GM23338 (cell line): ENCODE data around the gene GAS2L3. TPM values are rescaled to one million over a fixed set of nuclear protein-coding genes. Genes with fewer than 3 reads are reported as not detected.

Experiments used
- ATAC-seq: fragments of 200-7000 bp; cut with Tn5 transposase; 3 replicates; pipeline ENCODE4 v1.9.1; 2020
- DNase-seq: peaks from one replicate; pipeline ENCODE4 v3.0.0-alpha.2; 2015; ENCODE audit warnings: low spot score
- H2AFZ ChIP-seq: fragments of 200-600 bp; sonication (generic); 2 replicates; pipeline ENCODE4 v1.8.0; 2016; ENCODE audit warnings: antibody characterized with exemption, mild to moderate bottlenecking, moderate library complexity
- H3F3A ChIP-seq: fragments of 200-600 bp; sonication (generic); replicated peaks from 2 replicates; pipeline ENCODE4 v1.8.0; 2017; ENCODE audit warnings: antibody characterized with exemption, mixed run types, low read depth
- H3K27ac ChIP-seq: fragments of 200-600 bp; sonication (generic); 2 replicates; pipeline ENCODE4 v1.6.1; 2016; ENCODE audit warnings: low read depth
- H3K27me3 ChIP-seq: fragments of 200-600 bp; sonication (generic); 2 replicates; pipeline ENCODE4 v1.8.0; 2016; ENCODE audit warnings: mild to moderate bottlenecking, mixed run types, moderate library complexity; ENCODE audit not compliant: insufficient read depth
- H3K36me3 ChIP-seq: fragments of 200-600 bp; sonication (generic); 2 replicates; pipeline ENCODE4 v1.8.0; 2016; ENCODE audit warnings: mild to moderate bottlenecking; ENCODE audit not compliant: insufficient read depth
- H3K4me1 ChIP-seq: fragments of 200-600 bp; sonication (generic); 2 replicates; pipeline ENCODE4 v1.8.0; 2016; ENCODE audit warnings: mild to moderate bottlenecking, moderate library complexity; ENCODE audit not compliant: insufficient read depth
- H3K4me2 ChIP-seq: fragments of 200-600 bp; sonication (generic); 2 replicates; pipeline ENCODE4 v1.7.1; 2017; ENCODE audit warnings: mixed run types
- H3K4me3 ChIP-seq: fragments of 200-600 bp; sonication (generic); 2 replicates; pipeline ENCODE4 v1.6.1; 2016; ENCODE audit warnings: mixed run types
- H3K79me2 ChIP-seq: fragments of 200-600 bp; sonication (generic); replicated peaks from 2 replicates; pipeline ENCODE4 v1.8.0; 2017; ENCODE audit warnings: mild to moderate bottlenecking; ENCODE audit not compliant: insufficient read depth
- H3K9me2 ChIP-seq: fragments of 200-600 bp; sonication (generic); 2 replicates; pipeline ENCODE4 v1.8.0; 2017; ENCODE audit not compliant: insufficient read depth
- H4K20me1 ChIP-seq: fragments of 200-600 bp; sonication (generic); replicated peaks from 2 replicates; pipeline ENCODE4 v1.8.0; 2017; ENCODE audit warnings: mild to moderate bottlenecking; ENCODE audit not compliant: insufficient read depth
- H3K27ac Mint-ChIP-seq: 2 replicates; pipeline ENCODE4 v1.8.0; 2020; ENCODE audit warnings: inconsistent platforms, mild to moderate bottlenecking, moderate library complexity, mixed read lengths
- H3K27me3 Mint-ChIP-seq: 3 replicates; pipeline ENCODE4 v1.8.0; 2022; ENCODE audit warnings: low read depth, mild to moderate bottlenecking, moderate library complexity, mixed read lengths, inconsistent platforms; ENCODE audit not compliant: insufficient read depth, poor library complexity
- H3K36me3 Mint-ChIP-seq: 3 replicates; pipeline ENCODE4 v1.8.0; 2021; ENCODE audit warnings: low read depth, mild to moderate bottlenecking, inconsistent platforms, moderate library complexity, mixed read lengths
- H3K4me1 Mint-ChIP-seq: 3 replicates; pipeline ENCODE4 v1.8.0; 2020; ENCODE audit warnings: mild to moderate bottlenecking, inconsistent platforms, mixed read lengths
- H3K4me3 Mint-ChIP-seq: 3 replicates; pipeline ENCODE4 v1.8.0; 2021; ENCODE audit warnings: moderate library complexity, mild to moderate bottlenecking, inconsistent platforms, mixed read lengths
- H3K9me3 Mint-ChIP-seq: 3 replicates; pipeline ENCODE4 v1.8.0; 2020; ENCODE audit warnings: moderate library complexity, mild to moderate bottlenecking, inconsistent platforms, mixed read lengths
- CREB1 ChIP-seq: fragments of 250-450 bp; sonication (Bioruptor Pico); IDR thresholded peaks from 2 replicates; pipeline ENCODE4 v1.5.0; 2020; ENCODE audit warnings: low read depth, mild to moderate bottlenecking, moderate library complexity
- EZH2 ChIP-seq: fragments of 200-600 bp; sonication (generic); IDR thresholded peaks from one replicate; pipeline ENCODE4 v1.8.0; 2017; ENCODE audit warnings: antibody characterized with exemption, mild to moderate bottlenecking, low read depth; ENCODE audit not compliant: unreplicated experiment
- EZH2phosphoT487 ChIP-seq: fragments of 200-600 bp; sonication (generic); IDR thresholded peaks from one replicate; pipeline ENCODE4 v1.8.1; 2018; ENCODE audit warnings: antibody characterized with exemption; ENCODE audit not compliant: unreplicated experiment
- JUNB ChIP-seq: IDR thresholded peaks from one replicate; pipeline ENCODE4 v1.6.1; 2016; ENCODE audit warnings: antibody characterized with exemption; ENCODE audit not compliant: unreplicated experiment
- STAT1 ChIP-seq: IDR thresholded peaks from one replicate; pipeline ENCODE4 v1.6.1; 2016; ENCODE audit warnings: antibody characterized with exemption; ENCODE audit not compliant: unreplicated experiment
- polyA plus RNA-seq: library from polyadenylated mRNA; unstranded; fragments of >200 nt; fragmentation: Nextera tagmentation; extraction: Ambion mirVana; gene quantifications from 2 replicates; pipeline ENCODE4 v1.2.1, GENCODE V29; 2016
- total RNA-seq: library from RNA; depleted of rRNA; stranded (reverse); fragments of >200 nt; shearing (Covaris generic); gene quantifications from 2 replicates; pipeline ENCODE4 v1.2.3, GENCODE V29; 2014
- TF ChIP-seq, protein P1 (sequence below): IDR thresholded peaks from one replicate; pipeline ENCODE4 v1.6.1; 2018; ENCODE audit warnings: antibody characterized with exemption; ENCODE audit not compliant: unreplicated experiment
- TF ChIP-seq, protein P2 (sequence below): IDR thresholded peaks from 2 replicates; pipeline ENCODE4 v1.6.1; 2016; ENCODE audit warnings: antibody characterized with exemption

The GAS2L3 gene
- total and polyA plus RNA-seq, 2 experiments from 2014 or later: 9.7 to 22.3 TPM

DNA sequence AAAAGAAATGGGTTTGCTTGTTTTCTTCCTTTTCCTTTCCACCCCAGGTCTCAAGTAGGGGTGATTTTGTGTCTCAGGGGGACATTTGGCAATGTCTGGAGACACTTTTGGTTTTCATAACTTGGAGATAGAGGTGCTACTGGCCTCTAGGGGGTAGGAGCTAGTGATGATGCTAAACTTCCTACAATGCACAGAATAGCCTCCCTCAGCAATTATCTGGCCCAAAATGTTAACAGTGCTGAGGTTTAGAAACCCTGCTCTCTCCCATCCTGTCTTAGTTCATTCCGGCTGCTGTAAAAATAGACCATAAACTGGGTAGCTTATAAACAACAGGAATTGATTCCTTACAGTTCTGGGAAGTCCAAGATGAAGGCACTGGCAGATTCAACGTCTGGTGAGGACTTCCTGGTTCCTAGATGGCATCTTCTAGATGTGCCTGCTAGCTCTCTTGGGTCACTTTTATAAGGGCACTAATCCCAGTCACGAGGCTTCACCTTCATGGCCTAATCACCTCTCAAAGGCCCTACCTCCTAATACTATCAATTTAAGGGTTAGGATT is 7.4 kb upstream of the GAS2L3 start:
- H3F3A ChIP-seq: no peaks in the 10 kb centered on the region
- DNase-seq: no peak
- no peak for ATAC-seq
- H3K79me2 ChIP-seq: no peaks in the 10 kb centered on the region
- H3K9me2 ChIP-seq: no peaks in the 10 kb centered on the region
- H3K4me1 ChIP-seq: no peaks in the 10 kb centered on the region
- H3K4me3 ChIP-seq: no peak overlapping the region
- H3K9me3 Mint-ChIP-seq: no peaks in the 10 kb centered on the region
- no peaks in the 10 kb centered on the region for H3K36me3 Mint-ChIP-seq
- no peaks in the 10 kb centered on the region for H3K27me3 ChIP-seq
- no peak overlapping the region for H3K27ac Mint-ChIP-seq
- H2AFZ ChIP-seq: no peak overlapping the region
- no peak for TF ChIP-seq EZH2phosphoT487
- H3K27ac ChIP-seq: no peak overlapping the region
- peaks cover 8% of the 10 kb centered on the region for H3K4me1 Mint-ChIP-seq
- no peak overlapping the region for H3K4me2 ChIP-seq
- H3K36me3 ChIP-seq: no peaks in the 10 kb centered on the region
- H4K20me1 ChIP-seq: no peaks in the 10 kb centered on the region
- H3K27me3 Mint-ChIP-seq: peaks cover 6% of the 10 kb centered on the region
- H3K4me3 Mint-ChIP-seq: no peak overlapping the region

DNA sequence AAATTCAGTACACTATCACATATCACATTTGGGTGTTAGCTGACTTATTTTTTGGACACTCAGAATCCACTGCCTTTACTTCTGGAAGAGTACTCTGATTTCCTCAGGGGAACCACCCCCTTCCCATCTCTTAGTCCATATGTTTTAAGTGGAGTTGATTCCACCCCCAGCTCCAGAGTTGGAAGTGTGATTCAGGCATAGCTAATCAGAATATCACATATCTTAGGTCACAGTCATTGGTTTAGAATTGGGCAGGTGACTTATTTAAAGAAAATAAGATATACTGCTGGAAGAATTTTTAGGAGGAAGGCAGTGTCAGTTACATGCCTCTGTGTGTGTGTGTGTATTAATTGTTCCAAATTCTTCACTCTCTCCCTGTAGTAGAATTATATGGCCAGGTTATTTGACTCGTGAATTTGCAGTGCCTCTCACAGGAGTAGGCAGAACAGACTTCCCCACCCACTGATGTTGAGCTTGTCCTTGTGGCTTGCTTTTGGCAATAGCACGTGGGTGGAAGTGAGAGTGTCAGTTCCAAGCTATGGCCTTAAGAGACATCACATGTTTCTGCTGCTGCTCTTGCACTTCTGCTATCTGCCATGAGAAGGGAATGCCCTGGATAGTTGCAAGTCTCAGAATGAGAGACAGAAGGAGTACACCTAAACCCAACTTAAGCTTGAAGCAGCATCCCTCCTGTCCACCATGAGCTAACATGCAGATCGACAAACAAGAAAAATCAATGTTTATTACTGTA is 6.4 kb upstream of the GAS2L3 start:
- H3K36me3 ChIP-seq: no peaks in the 10 kb centered on the region
- H3K9me2 ChIP-seq: no peaks in the 10 kb centered on the region
- TF ChIP-seq EZH2phosphoT487 (no peak), CREB1 (CRISPR knock-in tag) (no peak), STAT1 (no peak), EZH2 (no peak), JUNB (no peak)
- TF ChIP-seq, protein P1, sequence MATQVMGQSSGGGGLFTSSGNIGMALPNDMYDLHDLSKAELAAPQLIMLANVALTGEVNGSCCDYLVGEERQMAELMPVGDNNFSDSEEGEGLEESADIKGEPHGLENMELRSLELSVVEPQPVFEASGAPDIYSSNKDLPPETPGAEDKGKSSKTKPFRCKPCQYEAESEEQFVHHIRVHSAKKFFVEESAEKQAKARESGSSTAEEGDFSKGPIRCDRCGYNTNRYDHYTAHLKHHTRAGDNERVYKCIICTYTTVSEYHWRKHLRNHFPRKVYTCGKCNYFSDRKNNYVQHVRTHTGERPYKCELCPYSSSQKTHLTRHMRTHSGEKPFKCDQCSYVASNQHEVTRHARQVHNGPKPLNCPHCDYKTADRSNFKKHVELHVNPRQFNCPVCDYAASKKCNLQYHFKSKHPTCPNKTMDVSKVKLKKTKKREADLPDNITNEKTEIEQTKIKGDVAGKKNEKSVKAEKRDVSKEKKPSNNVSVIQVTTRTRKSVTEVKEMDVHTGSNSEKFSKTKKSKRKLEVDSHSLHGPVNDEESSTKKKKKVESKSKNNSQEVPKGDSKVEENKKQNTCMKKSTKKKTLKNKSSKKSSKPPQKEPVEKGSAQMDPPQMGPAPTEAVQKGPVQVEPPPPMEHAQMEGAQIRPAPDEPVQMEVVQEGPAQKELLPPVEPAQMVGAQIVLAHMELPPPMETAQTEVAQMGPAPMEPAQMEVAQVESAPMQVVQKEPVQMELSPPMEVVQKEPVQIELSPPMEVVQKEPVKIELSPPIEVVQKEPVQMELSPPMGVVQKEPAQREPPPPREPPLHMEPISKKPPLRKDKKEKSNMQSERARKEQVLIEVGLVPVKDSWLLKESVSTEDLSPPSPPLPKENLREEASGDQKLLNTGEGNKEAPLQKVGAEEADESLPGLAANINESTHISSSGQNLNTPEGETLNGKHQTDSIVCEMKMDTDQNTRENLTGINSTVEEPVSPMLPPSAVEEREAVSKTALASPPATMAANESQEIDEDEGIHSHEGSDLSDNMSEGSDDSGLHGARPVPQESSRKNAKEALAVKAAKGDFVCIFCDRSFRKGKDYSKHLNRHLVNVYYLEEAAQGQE: no peak
- TF ChIP-seq, protein P2, sequence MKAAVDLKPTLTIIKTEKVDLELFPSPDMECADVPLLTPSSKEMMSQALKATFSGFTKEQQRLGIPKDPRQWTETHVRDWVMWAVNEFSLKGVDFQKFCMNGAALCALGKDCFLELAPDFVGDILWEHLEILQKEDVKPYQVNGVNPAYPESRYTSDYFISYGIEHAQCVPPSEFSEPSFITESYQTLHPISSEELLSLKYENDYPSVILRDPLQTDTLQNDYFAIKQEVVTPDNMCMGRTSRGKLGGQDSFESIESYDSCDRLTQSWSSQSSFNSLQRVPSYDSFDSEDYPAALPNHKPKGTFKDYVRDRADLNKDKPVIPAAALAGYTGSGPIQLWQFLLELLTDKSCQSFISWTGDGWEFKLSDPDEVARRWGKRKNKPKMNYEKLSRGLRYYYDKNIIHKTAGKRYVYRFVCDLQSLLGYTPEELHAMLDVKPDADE: no peak
- Mint-ChIP-seq H3K4me3 (no peak overlapping the region), H3K9me3 (no peaks in the 10 kb centered on the region), H3K36me3 (no peaks in the 10 kb centered on the region), H3K27ac (no peak overlapping the region), H3K27me3 (peaks cover 8% of the 10 kb centered on the region), H3K4me1 (peaks cover 8% of the 10 kb centered on the region)
- no peaks in the 10 kb centered on the region for H3K4me1 ChIP-seq
- no peak for DNase-seq
- H4K20me1 ChIP-seq: no peaks in the 10 kb centered on the region
- no peak overlapping the region for H3K27ac ChIP-seq
- no peak overlapping the region for H3K4me3 ChIP-seq
- H3K27me3 ChIP-seq: peaks cover 9% of the 10 kb centered on the region
- no peaks in the 10 kb centered on the region for H3F3A ChIP-seq
- H2AFZ ChIP-seq: no peak overlapping the region
- ATAC-seq: no peak
- no peaks in the 10 kb centered on the region for H3K79me2 ChIP-seq
- H3K4me2 ChIP-seq: no peak overlapping the region
